Endothelial cell of umbilical vein (primary cell): Measurements from ENCODE around the gene CDH23. TPM values are rescaled to one million over a fixed set of nuclear protein-coding genes. Genes with fewer than 3 reads are reported as not detected.

Source experiments
- BruUV-seq: library from RNA; stranded (reverse); fragments of 400-500 nt; replicated peaks from 2 replicates; lab custom pipeline; 2021; lab: Mats Ljungman, UMichigan
- CTCF ChIA-PET: fragments of 300-600, 350-600 bp; sonication (Branson Sonifier 250); formaldehyde crosslinking; loops from one replicate; lab custom pipeline; 2021; ENCODE audit warnings: antibody characterized with exemption, inconsistent platforms; lab: Charles Lee
- POLR2A ChIA-PET: fragments of 300-600, 350-600 bp; sonication (Branson Sonifier 250); formaldehyde crosslinking; loops from one replicate; lab custom pipeline; 2021; ENCODE audit warnings: antibody characterized with exemption, inconsistent platforms; lab: Charles Lee
- DNase-seq: peaks from one replicate; pipeline ENCODE4 v3.0.0-alpha.2; 2011; ENCODE audit warnings: low read depth, low spot score
- FAIRE-seq: peaks from 2 replicates; lab custom pipeline; 2011; peaks lifted over from hg19 to GRCh38; lab: Jason Lieb, UNC
- H2AFZ ChIP-seq: 2 replicates; pipeline ENCODE4 v1.6.0; 2012; ENCODE audit warnings: low read depth, low read length, control low read depth, inconsistent platforms
- H3K27ac ChIP-seq: 2 replicates; pipeline ENCODE4 v1.5.1; 2011; ENCODE audit warnings: low read depth, mild to moderate bottlenecking, control low read depth, low read length, moderate library complexity; ENCODE audit not compliant: insufficient read depth
- H3K27me3 ChIP-seq, 2 experiments: 2 replicates each; pipeline versions ENCODE4 v1.6.0 to v1.6.1; 2011; ENCODE audit warnings: low read length in 2 of 2, mixed read lengths in 1 of 2; ENCODE audit not compliant: control insufficient read depth in 2 of 2, insufficient read depth in 2 of 2
- H3K36me3 ChIP-seq, 2 experiments: 2 replicates in 1 of 2; 3 replicates in 1 of 2; pipeline ENCODE4 v1.5.1; 2011; ENCODE audit warnings: low read length in 2 of 2, mild to moderate bottlenecking in 1 of 2, moderate library complexity in 1 of 2; ENCODE audit not compliant: control insufficient read depth in 2 of 2, insufficient read depth in 2 of 2; ENCODE audit errors: extremely low read depth in 1 of 2
- H3K4me1 ChIP-seq: 3 replicates; pipeline ENCODE4 v1.5.1; 2011; ENCODE audit warnings: mild to moderate bottlenecking, low read length; ENCODE audit not compliant: control insufficient read depth, insufficient read depth; ENCODE audit errors: extremely low read depth
- H3K4me2 ChIP-seq: 2 replicates; pipeline ENCODE4 v1.6.1; 2011; ENCODE audit warnings: low read length, control low read depth, mixed read lengths; ENCODE audit not compliant: insufficient read depth
- H3K4me3 ChIP-seq, 3 experiments: fragments of 200-600 bp in 1 of 3; sonication (generic), shearing (Covaris generic) in 1 of 3; replicated peaks in 1 of 3; 2 replicates each; pipeline ENCODE4 v1.5.1; 2011 to 2016; ENCODE audit warnings: control low read depth in 3 of 3, low read length in 3 of 3, mild to moderate bottlenecking in 2 of 3, inconsistent platforms in 1 of 3, low read depth in 1 of 3, moderate library complexity in 1 of 3; ENCODE audit not compliant: insufficient read depth in 1 of 3
- H3K79me2 ChIP-seq: 2 replicates; pipeline ENCODE4 v1.6.0; 2012; ENCODE audit warnings: low read length, inconsistent platforms; ENCODE audit not compliant: control insufficient read depth, insufficient read depth
- H3K9ac ChIP-seq: replicated peaks from 2 replicates; pipeline ENCODE3; 2011; ENCODE audit warnings: low read length, control low read depth; ENCODE audit not compliant: insufficient read depth; ENCODE audit errors: extremely low read depth
- H3K9me1 ChIP-seq: replicated peaks from 3 replicates; pipeline ENCODE4 v1.6.0; 2011; ENCODE audit warnings: mild to moderate bottlenecking, low read length; ENCODE audit not compliant: control insufficient read depth, insufficient read depth; ENCODE audit errors: extremely low read depth
- H3K9me3 ChIP-seq: replicated peaks from 2 replicates; pipeline ENCODE4 v1.5.1; 2012; ENCODE audit warnings: low read length, inconsistent platforms; ENCODE audit not compliant: control insufficient read depth, insufficient read depth
- H4K20me1 ChIP-seq: replicated peaks from 2 replicates; pipeline ENCODE3; 2011; ENCODE audit warnings: mild to moderate bottlenecking, low read length; ENCODE audit not compliant: control insufficient read depth, insufficient read depth; ENCODE audit errors: extremely low read depth
- FOS ChIP-seq: IDR thresholded peaks from 2 replicates; pipeline ENCODE4 v1.6.1; 2011; ENCODE audit warnings: mild to moderate bottlenecking, low read length, moderate library complexity, borderline replicate concordance; ENCODE audit not compliant: insufficient read depth
- GATA2 ChIP-seq: IDR thresholded peaks from 2 replicates; pipeline ENCODE4 v1.7.0; 2011; ENCODE audit warnings: low read depth, mild to moderate bottlenecking, moderate library complexity, mixed read lengths, low read length; ENCODE audit not compliant: insufficient read length, insufficient read depth
- MYC ChIP-seq: IDR thresholded peaks from one replicate; pipeline ENCODE4 v1.6.1; 2011; ENCODE audit warnings: mild to moderate bottlenecking, low read depth, low read length
- POLR2A ChIP-seq: IDR thresholded peaks from 2 replicates; pipeline ENCODE4 v1.6.1; 2012; ENCODE audit warnings: low read depth, mild to moderate bottlenecking, control low read depth, low read length
- dilution Hi-C: fragments of 300-500 bp; cut with MboI; formaldehyde crosslinking; loops from one replicate; pipeline ENCODE4 v1.15.0; 2019; ENCODE audit warnings: low sequenced_read_pairs; ENCODE audit not compliant: extremely low pct_ligation_motif_present
- intact Hi-C: fragments of 100-400 bp; cut with micrococcal nuclease; formaldehyde crosslinking; loops from one replicate; pipeline ENCODE4 v1.10.0; 2022
- polyA plus RNA-seq, 4 experiments: library from polyadenylated mRNA; depleted of rRNA in 3 of 4; stranded (reverse) in 3 of 4; unstranded in 1 of 4; fragments of >200 nt; gene quantifications; 2 replicates each; pipeline versions ENCODE4 v1.2.1 to v1.2.3, GENCODE V29; 2011 to 2012; ENCODE audit warnings: missing spikeins in 1 of 4
- total RNA-seq: library from RNA; stranded (reverse); gene quantifications from 2 replicates; pipeline ENCODE4 v1.2.3, GENCODE V29; 2021
- TF ChIP-seq, protein P1 (sequence below): IDR thresholded peaks from 2 replicates; pipeline ENCODE4 v1.6.1; 2011; ENCODE audit not compliant: insufficient read depth, insufficient read length
- TF ChIP-seq, protein P2 (sequence below), 2 donors: IDR thresholded peaks; 1 replicate in 1 of 2; 2 replicates in 1 of 2; pipeline ENCODE4 v1.5.1; 2011; ENCODE audit warnings: low read length in 2 of 2, mild to moderate bottlenecking in 2 of 2, moderate library complexity in 2 of 2, control low read depth in 1 of 2, inconsistent platforms in 1 of 2, low read depth in 1 of 2; ENCODE audit not compliant: insufficient read depth in 1 of 2; ENCODE audit errors: extremely low read depth in 1 of 2

The CDH23 gene
- total and polyA plus RNA-seq, 2 donors (not counting 3 experiments of a cell fraction or from before 2014, with no cell fraction given), result not detected

GRCh38 chr10:71539442-71540118, 142.9 kb downstream of the CDH23 start:
- no peak for FAIRE-seq
- intact Hi-C loops, result no loop called here
- BruUV-seq, result no TSS peak
- no peak for DNase-seq
- H3K9me3 ChIP-seq, result no peaks in the 10 kb centered on the region
- no peaks in the 10 kb centered on the region for H3K4me1 ChIP-seq
- dilution Hi-C loops, result no loop called here
- POLR2A ChIA-PET, result no interaction called here
- H4K20me1 ChIP-seq, result no peaks in the 10 kb centered on the region
- H3K79me2 ChIP-seq, result no peaks in the 10 kb centered on the region
- no peak overlapping the region for H3K27ac ChIP-seq
- no peak overlapping the region for H2AFZ ChIP-seq
- H3K4me2 ChIP-seq, result no peak overlapping the region
- no peak overlapping the region for H3K9ac ChIP-seq
- H3K4me3 ChIP-seq, result no peak overlapping the region
- no peaks in the 10 kb centered on the region for H3K36me3 ChIP-seq
- TF ChIP-seq FOS, result no peak
- no peak for TF ChIP-seq GATA2
- TF ChIP-seq, protein P1, sequence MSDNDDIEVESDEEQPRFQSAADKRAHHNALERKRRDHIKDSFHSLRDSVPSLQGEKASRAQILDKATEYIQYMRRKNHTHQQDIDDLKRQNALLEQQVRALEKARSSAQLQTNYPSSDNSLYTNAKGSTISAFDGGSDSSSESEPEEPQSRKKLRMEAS, result no peak
- no peak for TF ChIP-seq POLR2A
- TF ChIP-seq, protein P2, sequence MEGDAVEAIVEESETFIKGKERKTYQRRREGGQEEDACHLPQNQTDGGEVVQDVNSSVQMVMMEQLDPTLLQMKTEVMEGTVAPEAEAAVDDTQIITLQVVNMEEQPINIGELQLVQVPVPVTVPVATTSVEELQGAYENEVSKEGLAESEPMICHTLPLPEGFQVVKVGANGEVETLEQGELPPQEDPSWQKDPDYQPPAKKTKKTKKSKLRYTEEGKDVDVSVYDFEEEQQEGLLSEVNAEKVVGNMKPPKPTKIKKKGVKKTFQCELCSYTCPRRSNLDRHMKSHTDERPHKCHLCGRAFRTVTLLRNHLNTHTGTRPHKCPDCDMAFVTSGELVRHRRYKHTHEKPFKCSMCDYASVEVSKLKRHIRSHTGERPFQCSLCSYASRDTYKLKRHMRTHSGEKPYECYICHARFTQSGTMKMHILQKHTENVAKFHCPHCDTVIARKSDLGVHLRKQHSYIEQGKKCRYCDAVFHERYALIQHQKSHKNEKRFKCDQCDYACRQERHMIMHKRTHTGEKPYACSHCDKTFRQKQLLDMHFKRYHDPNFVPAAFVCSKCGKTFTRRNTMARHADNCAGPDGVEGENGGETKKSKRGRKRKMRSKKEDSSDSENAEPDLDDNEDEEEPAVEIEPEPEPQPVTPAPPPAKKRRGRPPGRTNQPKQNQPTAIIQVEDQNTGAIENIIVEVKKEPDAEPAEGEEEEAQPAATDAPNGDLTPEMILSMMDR (IDR thresholded peaks at IDR 0.05; ENCODE audit: extremely low read depth in 1 of 2, insufficient read depth in 1 of 2, low read depth in 1 of 2, low read length in 2 of 2), result no peak
- no peak for TF ChIP-seq MYC
- H3K27me3 ChIP-seq, result peaks cover 0 to 13% of the 10 kb centered on the region in 2 experiments
- no peaks in the 10 kb centered on the region for H3K9me1 ChIP-seq
- CTCF ChIA-PET, result interaction anchor here (0.8 kb wide), 1 partner anchor 30 kb away, joined by 3 read pairs; no protein-coding TSS in a partner anchor
